H1 (cell line): ENCODE results near the gene HOXB7. TPM values are rescaled to one million over a fixed set of nuclear protein-coding genes. Genes with fewer than 3 reads are reported as not detected.
A peak's percentile ranks its signal among the peaks of the same experiment; 100 is the strongest.

Source experiments
- CTCF ChIA-PET: fragments of 300-600 bp; sonication (Branson Sonifier 250); formaldehyde crosslinking; loops from one replicate; lab custom pipeline; 2021; ENCODE audit not compliant: partially characterized antibody; lab: Charles Lee
- POLR2A ChIA-PET: fragments of 300-600 bp; sonication (Branson Sonifier 250); formaldehyde crosslinking; loops from one replicate; lab custom pipeline; 2021; ENCODE audit warnings: inconsistent platforms; ENCODE audit not compliant: partially characterized antibody; lab: Charles Lee
- DNase-seq, 2 experiments: peaks; one replicate each; pipeline versions ENCODE4 v3.0.0 to v3.0.0-alpha.2; 2010 to 2022; ENCODE audit warnings: low spot score in 2 of 2, low read depth in 1 of 2, mixed read lengths in 1 of 2
- FAIRE-seq: peaks from 2 replicates; lab custom pipeline; 2011; peaks lifted over from hg19 to GRCh38; lab: Jason Lieb, UNC
- H2AFZ ChIP-seq: 2 replicates; pipeline ENCODE4 v1.8.1; 2012; ENCODE audit warnings: low read length, inconsistent platforms
- H2AK5ac ChIP-seq: 2 replicates; pipeline ENCODE4 v1.6.1; 2013; ENCODE audit warnings: low read depth, low read length
- H2BK120ac ChIP-seq: replicated peaks from 2 replicates; pipeline ENCODE3; 2013; ENCODE audit warnings: low read depth, low read length, inconsistent platforms
- H2BK12ac ChIP-seq: 2 replicates; pipeline ENCODE4 v1.6.1; 2013; ENCODE audit warnings: low read depth, low read length
- H2BK15ac ChIP-seq: 2 replicates; pipeline ENCODE4 v1.6.1; 2013; ENCODE audit warnings: low read length
- H2BK20ac ChIP-seq: 2 replicates; pipeline ENCODE4 v1.6.1; 2013; ENCODE audit warnings: low read length
- H2BK5ac ChIP-seq: 2 replicates; pipeline ENCODE4 v1.6.1; 2013; ENCODE audit warnings: low read depth, low read length
- H3K14ac ChIP-seq: 2 replicates; pipeline ENCODE4 v1.6.1; 2013; ENCODE audit warnings: inconsistent platforms; ENCODE audit not compliant: insufficient read length
- H3K18ac ChIP-seq: 2 replicates; pipeline ENCODE4 v1.6.1; 2013; ENCODE audit warnings: low read length; ENCODE audit errors: extremely low read depth
- H3K23ac ChIP-seq: 2 replicates; pipeline ENCODE4 v1.6.1; 2013; ENCODE audit warnings: inconsistent platforms; ENCODE audit not compliant: insufficient read length
- H3K23me2 ChIP-seq: 2 replicates; pipeline ENCODE4 v1.6.1; 2013; ENCODE audit warnings: low read depth, low read length
- H3K27ac ChIP-seq: 2 replicates; pipeline ENCODE4 v1.6.1; 2011; ENCODE audit warnings: low read depth, low read length, inconsistent platforms
- H3K27me3 ChIP-seq, 4 experiments: replicated peaks in 1 of 4; 1 replicate in 1 of 4; 2 replicates in 3 of 4; pipeline versions ENCODE4 v1.6.1 to v1.8.1; 2011 to 2013; ENCODE audit warnings: low read length in 3 of 4, mild to moderate bottlenecking in 3 of 4, inconsistent platforms in 2 of 4, mixed read lengths in 2 of 4, moderate library complexity in 1 of 4; ENCODE audit not compliant: control insufficient read depth in 3 of 4, insufficient read depth in 3 of 4; ENCODE audit errors: extremely low read depth in 1 of 4
- H3K36me3 ChIP-seq, 4 experiments: 2 replicates each; pipeline versions ENCODE4 v1.6.1 to v1.8.1; 2011 to 2013; ENCODE audit warnings: mild to moderate bottlenecking in 4 of 4, low read length in 3 of 4, moderate library complexity in 2 of 4, control low read depth in 1 of 4, inconsistent platforms in 1 of 4; ENCODE audit not compliant: insufficient read depth in 4 of 4, control insufficient read depth in 2 of 4
- H3K4ac ChIP-seq: replicated peaks from 2 replicates; pipeline ENCODE3; 2013; ENCODE audit warnings: low read length, low read depth, mixed read lengths, inconsistent platforms; ENCODE audit not compliant: insufficient read length
- H3K4me1 ChIP-seq, 4 experiments: replicated peaks in 1 of 4; 1 replicate in 1 of 4; 2 replicates in 3 of 4; pipeline versions ENCODE4 v1.6.1 to v1.8.1; 2011 to 2013; ENCODE audit warnings: low read length in 3 of 4, inconsistent platforms in 2 of 4, mixed read lengths in 1 of 4; ENCODE audit not compliant: insufficient read depth in 4 of 4, control insufficient read depth in 3 of 4
- H3K4me2 ChIP-seq, 2 experiments: 2 replicates each; pipeline versions ENCODE4 v1.6.1 to v1.8.1; 2011 to 2013; ENCODE audit warnings: low read depth in 2 of 2, low read length in 2 of 2, control low read depth in 1 of 2, inconsistent platforms in 1 of 2, mild to moderate bottlenecking in 1 of 2; ENCODE audit not compliant: insufficient read depth in 1 of 2
- H3K4me3 ChIP-seq, 4 experiments: fragments of 200-600, 300-600 bp in 1 of 4; sonication (generic), shearing (Covaris generic), sonication (Bioruptor Twin) in 1 of 4; 2 replicates each; pipeline versions ENCODE4 v1.5.1 to v1.8.1; 2011 to 2016; ENCODE audit warnings: low read length in 4 of 4, low read depth in 3 of 4, control low read depth in 2 of 4, inconsistent platforms in 2 of 4, mild to moderate bottlenecking in 2 of 4, mixed read lengths in 1 of 4, moderate library complexity in 1 of 4; ENCODE audit not compliant: insufficient read depth in 2 of 4; ENCODE audit errors: extremely low read depth in 1 of 4
- H3K56ac ChIP-seq: replicated peaks from 2 replicates; pipeline ENCODE3; 2013; ENCODE audit warnings: low read depth, mild to moderate bottlenecking, mixed read lengths, low read length, inconsistent platforms; ENCODE audit not compliant: insufficient read length
- H3K79me1 ChIP-seq: 2 replicates; pipeline ENCODE4 v1.6.1; 2013; ENCODE audit warnings: low read depth, low read length, control low read depth
- H3K79me2 ChIP-seq, 2 experiments: 2 replicates each; pipeline versions ENCODE4 v1.6.1 to v1.8.1; 2012 to 2013; ENCODE audit warnings: low read length in 2 of 2, mild to moderate bottlenecking in 2 of 2, inconsistent platforms in 1 of 2; ENCODE audit not compliant: insufficient read depth in 2 of 2, control insufficient read depth in 1 of 2
- H3K9ac ChIP-seq, 4 experiments: replicated peaks in 1 of 4; 1 replicate in 1 of 4; 2 replicates in 3 of 4; pipeline versions ENCODE4 v1.6.1 to v1.8.1; 2011 to 2013; ENCODE audit warnings: low read depth in 3 of 4, low read length in 3 of 4, control low read depth in 2 of 4, mild to moderate bottlenecking in 2 of 4, moderate library complexity in 2 of 4, inconsistent platforms in 1 of 4; ENCODE audit errors: extremely low read depth in 1 of 4
- H3K9me3 ChIP-seq, 2 experiments: 2 replicates each; pipeline versions ENCODE4 v1.6.1 to v1.8.1; 2012 to 2013; ENCODE audit warnings: mild to moderate bottlenecking in 2 of 2, moderate library complexity in 2 of 2, control low read depth in 1 of 2, inconsistent platforms in 1 of 2, low read depth in 1 of 2, low read length in 1 of 2, mixed read lengths in 1 of 2; ENCODE audit not compliant: insufficient read depth in 2 of 2
- H4K20me1 ChIP-seq, 2 experiments: replicated peaks in 1 of 2; 2 replicates each; pipeline versions ENCODE3 to v1.8.1; 2011 to 2013; ENCODE audit warnings: inconsistent platforms in 2 of 2, low read length in 2 of 2, mild to moderate bottlenecking in 1 of 2; ENCODE audit not compliant: insufficient read depth in 2 of 2, control insufficient read depth in 1 of 2
- H4K5ac ChIP-seq: 2 replicates; pipeline ENCODE4 v1.6.1; 2013; ENCODE audit warnings: low read length, low read depth, mixed read lengths, inconsistent platforms; ENCODE audit not compliant: insufficient read length
- H4K8ac ChIP-seq: 2 replicates; pipeline ENCODE4 v1.8.0; 2013; ENCODE audit warnings: mild to moderate bottlenecking, moderate library complexity, low read length, inconsistent platforms; ENCODE audit not compliant: insufficient read depth; ENCODE audit errors: extremely low read depth
- H4K91ac ChIP-seq: replicated peaks from 2 replicates; pipeline ENCODE3; 2013; ENCODE audit warnings: low read length, mixed read lengths, inconsistent platforms; ENCODE audit not compliant: insufficient read length
- CBX8 ChIP-seq: fragments of 300-800, 300-1000 bp; sonication (generic); IDR thresholded peaks from 2 replicates; pipeline ENCODE4 v1.7.1; 2016; ENCODE audit warnings: low read depth, low read length, borderline replicate concordance
- CREB1 ChIP-seq: IDR thresholded peaks from 2 replicates; pipeline ENCODE4 v1.6.1; 2012; ENCODE audit warnings: inconsistent platforms
- EGR1 ChIP-seq: IDR thresholded peaks from 2 replicates; pipeline ENCODE4 v1.6.1; 2011; ENCODE audit warnings: low read depth, low read length, borderline replicate concordance
- EZH2 ChIP-seq: fragments of 200-600 bp; sonication (generic); IDR thresholded peaks from 2 replicates; pipeline ENCODE4 v1.7.1; 2012; ENCODE audit warnings: low read depth, mild to moderate bottlenecking, moderate library complexity, low read length, inconsistent platforms; ENCODE audit not compliant: severe bottlenecking
- JUND ChIP-seq: IDR thresholded peaks from 2 replicates; pipeline ENCODE4 v1.6.1; 2011; ENCODE audit warnings: mild to moderate bottlenecking, improper control_type of control experiment, low read length
- RNF2 ChIP-seq: fragments of 200-900, 300-1000 bp; sonication (generic); IDR thresholded peaks from 2 replicates; pipeline ENCODE4 v1.7.1; 2016; ENCODE audit warnings: borderline replicate concordance, low read depth, mild to moderate bottlenecking, antibody characterized with exemption, low read length; ENCODE audit not compliant: poor library complexity, severe bottlenecking; ENCODE audit errors: missing control alignments
- SP1 ChIP-seq: IDR thresholded peaks from 2 replicates; pipeline ENCODE4 v1.6.1; 2011; ENCODE audit warnings: low read depth, low read length
- SUZ12 ChIP-seq: fragments of 200-600 bp; sonication (generic); IDR thresholded peaks from 2 replicates; pipeline ENCODE4 v1.6.1; 2012; ENCODE audit warnings: mild to moderate bottlenecking, inconsistent platforms, low read length, moderate library complexity, mixed read lengths
- YY1 ChIP-seq: IDR thresholded peaks from 2 replicates; pipeline ENCODE4 v1.6.1; 2011; ENCODE audit warnings: low read depth, mild to moderate bottlenecking, low read length
- WGBS, 2 experiments: shearing (Covaris generic) in 1 of 2; methylation state at CpG; one replicate each; pipeline versions ENCODE4 v1.1.6 to v1.1.7; 2013 to 2015; ENCODE audit warnings: low lambda C conversion rate in 2 of 2, mixed read lengths in 2 of 2, inconsistent platforms in 1 of 2, low coverage in 1 of 2, missing lambda C conversion rate in 1 of 2; ENCODE audit not compliant: insufficient replicate concordance in 2 of 2, insufficient coverage in 1 of 2, insufficient read length in 1 of 2; ENCODE audit errors: extremely low coverage in 1 of 2, missing lambda C conversion rate in 1 of 2; 5-methylcytosine and 5-hydroxymethylcytosine counted together
- polyA plus RNA-seq, 7 experiments: library from polyadenylated mRNA; depleted of rRNA in 3 of 7; stranded (reverse) in 5 of 7; unstranded in 2 of 7; fragments of >200 nt in 5 of 7; fragments of 200-250 nt in 2 of 7; gene quantifications; 1 replicate in 5 of 7; 2 replicates in 1 of 7; 4 replicates in 1 of 7; pipeline versions ENCODE4 v1.2.1 to v1.2.3, GENCODE V29; 2011 to 2013; ENCODE audit warnings: missing spikeins in 2 of 7, mixed read lengths in 2 of 7
- total RNA-seq: library from RNA; stranded (reverse); fragmentation: NEBNext Ultra II Directional; extraction: Animal tissue kit (Norgen Biotek cat#: 25700); gene quantifications from 2 replicates; pipeline ENCODE4 v1.2.1, GENCODE V29; 2021
- TF ChIP-seq, protein P1 (sequence below): IDR thresholded peaks from 2 replicates; pipeline ENCODE4 v1.6.1; 2011; ENCODE audit warnings: low read length, improper control_type of control experiment

Gene HOXB7
- total and polyA plus RNA-seq, 2 of the 8 experiments (the other 6 are each of a cell fraction or from before 2014, with no cell fraction given) = not detected

DNA sequence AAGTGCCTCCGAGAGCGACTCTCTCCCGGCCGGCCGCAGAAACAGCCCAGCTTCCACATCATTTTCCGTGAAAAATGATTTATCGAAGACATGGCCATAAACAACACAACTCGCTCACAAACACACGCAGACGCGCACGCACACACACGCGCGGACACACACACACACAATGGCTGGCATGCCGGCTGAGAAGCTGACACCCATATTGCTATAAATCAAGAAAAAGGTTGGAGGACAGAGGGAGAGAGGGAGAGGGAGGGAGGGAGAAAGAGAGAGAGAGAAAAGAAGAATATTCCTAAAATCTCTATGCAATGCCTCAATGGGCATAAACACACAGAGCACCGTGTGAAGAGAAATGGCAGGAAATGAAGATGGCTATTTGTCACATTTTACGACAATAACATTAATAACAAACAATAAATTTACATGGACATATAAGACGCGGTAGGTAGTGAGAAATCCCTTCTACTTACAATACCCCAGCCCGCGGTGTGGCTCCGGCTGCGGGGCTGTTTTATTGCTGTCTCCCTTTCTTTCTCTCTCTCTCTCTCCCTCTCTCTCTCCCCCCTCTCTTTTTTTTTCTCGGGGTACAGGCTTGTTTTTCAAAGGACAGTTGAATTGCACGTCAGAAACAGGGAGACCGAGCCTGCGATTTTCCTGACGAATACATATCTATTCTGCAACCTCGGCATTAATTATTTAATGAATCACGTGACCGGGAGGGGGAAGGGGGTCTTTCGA, 42.1 kb downstream of the HOXB7 start:
- Histone ChIP-seq H3K4me1 (peaks cover 0 to 7% (median 4%) of the 10 kb centered on the region in 4 experiments; a peak in 5 of 7 replicates), H3K9me3 (no peaks in the 10 kb centered on the region), H3K79me2 (no peaks in the 10 kb centered on the region), H4K20me1 (peaks cover 9 to 44% of the 10 kb centered on the region in 2 experiments), H3K18ac (no peak overlapping the region), H3K4me3 (no peak overlapping the region), H3K9ac (no peak overlapping the region), H3K36me3 (no peaks in the 10 kb centered on the region; a peak in 1 of 8 replicates), H3K4ac (no peak overlapping the region), H2BK12ac (peak overlapping the region; percentile 89; the same call in 1 of the 2 replicates), H2AFZ (no peak overlapping the region), H3K23ac (no peak overlapping the region), H3K4me2 (no peak overlapping the region), H2BK5ac (no peak overlapping the region), H3K14ac (no peak overlapping the region), H3K56ac (no peak overlapping the region), H2AK5ac (no peak overlapping the region), H3K79me1 (no peaks in the 10 kb centered on the region), H3K27me3 (peaks cover 99 to 100% (median 100%) of the 10 kb centered on the region in 4 experiments), H4K5ac (no peak overlapping the region), H2BK15ac (no peak overlapping the region), H4K8ac (no peak overlapping the region), H3K23me2 (peaks cover 4% of the 10 kb centered on the region; the same call in 1 of the 2 replicates), H3K27ac (no peak overlapping the region), H2BK20ac (no peak overlapping the region), H2BK120ac (no peak overlapping the region), H4K91ac (no peak overlapping the region)
- CTCF ChIA-PET = interaction anchor here (0.5 to 4.8 kb wide), 10 partner anchors 10 to 526 kb away, joined by 3 to 32 read pairs (median 5); partner anchors contain the start of genes HOXB4 and HOXB5
- no peak for DNase-seq
- 12% methylated on average over 33 of the region's 33 CpGs; no CpG with 5 or more reads in 1 of the 2 experiments for WGBS, 2 experiments
- TF ChIP-seq EGR1 (peak; percentile 8; the same call in 1 of the 2 replicates), JUND (no peak), SP1 (peak; percentile 48; the same call in 1 of the 2 replicates), EZH2 (peak; percentile 82), CREB1 (no peak), SUZ12 (peak; percentile 92), RNF2 (peak; percentile 93), CBX8 (peak; percentile 95), YY1 (no peak)
- TF ChIP-seq, protein P1, sequence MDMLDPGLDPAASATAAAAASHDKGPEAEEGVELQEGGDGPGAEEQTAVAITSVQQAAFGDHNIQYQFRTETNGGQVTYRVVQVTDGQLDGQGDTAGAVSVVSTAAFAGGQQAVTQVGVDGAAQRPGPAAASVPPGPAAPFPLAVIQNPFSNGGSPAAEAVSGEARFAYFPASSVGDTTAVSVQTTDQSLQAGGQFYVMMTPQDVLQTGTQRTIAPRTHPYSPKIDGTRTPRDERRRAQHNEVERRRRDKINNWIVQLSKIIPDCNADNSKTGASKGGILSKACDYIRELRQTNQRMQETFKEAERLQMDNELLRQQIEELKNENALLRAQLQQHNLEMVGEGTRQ = peak; percentile 57
- POLR2A ChIA-PET = interaction anchor here (1.4 to 1.8 kb wide), 2 partner anchors 12 kb away, joined by 4 to 8 read pairs; no protein-coding TSS in a partner anchor
- FAIRE-seq = no peak
